ACHN (cell line): ENCODE data around the gene LRRC15.

Experiments used
- DNase-seq: peaks from one replicate; pipeline ENCODE4 v3.0.0-alpha.2; 2015
- in situ Hi-C: cut with HindIII; loops from 2 replicates; pipeline ENCODE4 v1.10.0; 2017; ENCODE audit warnings: low sequenced_read_pairs, low pct_ligation_motif_present, low pct_unique_long_range_greater_than_20kb

Gene LRRC15

DNA sequence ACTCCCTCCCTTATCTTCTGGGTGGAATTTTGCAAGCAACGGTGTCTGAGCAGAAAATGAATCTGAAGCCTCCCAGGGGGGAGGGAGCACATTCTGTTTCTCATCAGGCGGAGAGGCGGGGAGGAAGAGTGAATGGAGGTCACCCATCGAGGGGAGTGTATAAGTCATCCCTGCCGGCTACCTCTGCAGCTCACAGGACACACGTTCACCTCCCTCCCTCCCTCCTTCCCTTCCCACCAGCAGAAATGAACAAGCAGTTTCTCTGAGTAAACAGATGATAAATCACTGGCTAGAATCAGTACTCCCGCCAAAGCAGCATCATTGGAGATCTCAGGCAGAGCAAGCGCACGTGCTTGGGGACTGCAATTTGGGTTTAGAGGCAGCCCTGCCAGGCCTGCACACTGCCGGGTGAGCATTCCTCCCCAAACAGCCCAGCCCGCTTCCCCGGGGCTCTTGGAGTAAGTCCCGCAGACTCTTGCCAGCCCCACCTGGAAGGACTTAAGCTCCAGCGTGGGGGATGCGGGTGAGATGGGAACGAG, 56.7 kb downstream of the LRRC15 start:
- in situ Hi-C loops, result loop anchor here (25.0 kb wide), 1 partner anchor 151 kb away; no protein-coding TSS in a partner anchor
- DNase-seq, result no peak

GRCh38 chr3:194312186-194312742, 57.3 kb downstream of the LRRC15 start:
- in situ Hi-C loops, result loop anchor here (25.0 kb wide), 1 partner anchor 150 kb away; no protein-coding TSS in a partner anchor
- no peak for DNase-seq

DNA sequence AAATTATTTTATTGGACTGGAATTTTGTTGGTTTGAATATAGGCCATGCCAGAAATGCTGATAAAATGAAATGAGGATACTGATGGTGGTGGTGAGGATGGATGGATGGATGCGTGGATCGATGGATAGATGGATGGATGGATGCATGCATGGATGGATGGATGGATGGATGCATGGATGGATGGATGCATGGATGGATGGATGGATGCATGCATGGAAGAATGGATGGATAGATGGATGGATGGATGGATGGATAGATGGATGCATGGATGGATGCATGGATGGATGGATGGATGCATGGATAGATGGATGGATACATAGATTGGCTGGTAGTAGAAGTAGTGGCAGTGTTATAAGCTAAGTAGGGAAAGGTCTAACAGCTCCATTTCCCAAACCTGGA, 58.5 kb downstream of the LRRC15 start:
- in situ Hi-C loops, result loop anchor here (25.0 kb wide), 1 partner anchor 149 kb away; no protein-coding TSS in a partner anchor

DNA sequence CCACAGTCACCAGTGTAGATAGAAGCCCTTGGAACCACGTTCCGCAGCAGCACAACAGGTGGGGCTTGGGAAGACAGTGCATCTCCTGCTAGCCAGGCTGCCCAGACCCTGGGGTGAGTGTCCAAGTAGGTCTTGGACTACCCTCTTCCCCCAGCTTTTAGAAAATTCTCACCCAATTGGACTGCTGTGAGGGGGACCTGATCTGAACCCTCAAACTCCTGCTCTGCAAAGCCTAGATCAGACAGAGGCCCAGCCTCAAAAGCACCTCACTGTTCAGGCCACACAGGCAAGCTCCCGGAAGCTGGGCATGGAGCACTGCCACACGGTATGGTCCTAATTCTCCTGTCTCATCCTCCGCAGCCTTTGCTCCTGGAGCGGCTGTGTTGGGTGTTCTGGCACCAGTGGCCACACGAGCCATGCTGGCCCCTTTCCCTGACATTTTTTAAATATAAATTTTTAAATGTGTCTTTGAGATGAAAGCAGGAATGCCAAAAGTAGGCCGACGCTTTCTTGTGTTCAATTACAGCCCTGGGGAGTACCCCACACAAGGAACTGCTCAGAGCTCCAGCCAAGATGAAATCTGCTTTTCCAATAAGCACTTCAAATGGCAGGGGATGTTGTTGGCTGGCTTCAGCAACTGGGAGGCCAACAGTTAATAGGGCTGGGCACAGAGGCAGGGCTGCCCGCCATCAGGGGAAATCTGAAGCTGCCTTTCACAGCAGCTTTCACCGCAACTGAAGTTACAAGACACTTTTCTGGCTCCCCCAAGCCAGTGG, 59.3 kb downstream of the LRRC15 start:
- in situ Hi-C loops, result loop anchor here (25.0 kb wide), 1 partner anchor 148 kb away; no protein-coding TSS in a partner anchor

More for the DNA sequence above, 58.5 kb downstream of the LRRC15 start:
- DNase-seq, result no peak

GRCh38 chr3:194308601-194309449, 60.7 kb downstream of the LRRC15 start:
- peak; percentile 43 for DNase-seq
- in situ Hi-C loops, result loop anchor here (25.0 kb wide), 1 partner anchor 147 kb away; no protein-coding TSS in a partner anchor

More for the DNA sequence above, 59.3 kb downstream of the LRRC15 start:
- no peak for DNase-seq

DNA sequence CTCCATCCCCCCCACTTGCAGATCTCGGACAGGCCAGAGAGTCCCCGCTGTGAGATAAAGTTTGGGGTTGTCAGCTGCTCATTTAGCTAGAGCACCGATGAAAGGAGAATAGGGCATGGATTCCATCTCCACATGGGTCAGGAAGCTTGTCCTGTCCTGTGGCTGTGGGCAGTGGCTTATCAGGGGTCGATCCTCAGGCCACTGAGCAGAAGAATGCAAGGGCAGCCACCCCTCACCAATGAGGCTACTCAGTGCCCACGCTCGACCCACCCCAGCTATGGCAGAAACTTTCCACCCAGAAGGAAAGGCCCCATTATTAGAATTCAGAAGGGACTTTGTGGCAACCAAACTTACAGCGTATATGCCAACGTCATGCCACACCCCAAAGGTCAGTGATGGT, 61.7 kb downstream of the LRRC15 start:
- no peak for DNase-seq
- in situ Hi-C loops, result loop anchor here (25.0 kb wide), 1 partner anchor 146 kb away; no protein-coding TSS in a partner anchor

GRCh38 chr3:194306771-194307640, 62.5 kb downstream of the LRRC15 start:
- in situ Hi-C loops, result loop anchor here (25.0 kb wide), 1 partner anchor 145 kb away; no protein-coding TSS in a partner anchor
- DNase-seq, result no peak

- DNase-seq, result no peak
- in situ Hi-C loops, result loop anchor here (25.0 kb wide), 1 partner anchor 144 kb away; no protein-coding TSS in a partner anchor
These were observed 63.3 kb downstream of the LRRC15 start for GRCh38 chr3:194306109-194306686.

DNA sequence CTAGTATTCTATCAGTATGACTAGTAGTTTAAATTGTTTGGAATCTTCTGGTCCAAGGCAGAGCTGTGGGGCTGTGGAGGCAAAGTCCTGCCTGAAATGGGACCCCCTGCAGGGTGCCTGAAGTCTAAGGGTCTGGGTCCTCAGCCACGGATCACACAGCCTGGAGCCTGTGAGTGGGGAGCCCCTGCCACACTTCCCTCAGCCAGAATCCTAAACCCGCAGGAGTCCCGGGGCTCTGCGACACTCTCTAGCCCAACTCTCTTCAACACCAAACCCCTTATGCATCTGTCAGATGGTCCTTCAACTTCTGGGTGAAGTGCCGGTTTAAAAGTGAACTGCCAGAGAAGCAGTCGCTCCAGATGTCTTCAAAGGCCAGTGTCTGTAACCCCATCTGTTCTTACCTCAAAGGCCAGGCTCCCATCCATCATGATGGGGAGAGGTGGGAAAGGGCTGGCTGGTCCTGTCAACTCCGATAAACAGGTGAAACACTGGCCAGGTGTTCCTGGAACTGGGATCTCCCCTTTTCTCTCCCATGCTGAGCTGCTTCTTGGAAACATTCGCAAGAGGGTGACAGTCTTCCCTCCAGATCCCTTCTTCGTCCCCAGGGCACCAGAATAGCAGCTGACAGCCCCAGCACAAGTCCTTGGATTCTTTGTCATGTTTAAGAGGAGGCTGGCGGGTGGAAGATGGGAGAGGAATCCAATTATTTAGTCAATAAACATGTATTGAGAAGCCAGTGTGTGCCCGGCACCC, 64.0 kb downstream of the LRRC15 start:
- in situ Hi-C loops, result loop anchor here (25.0 kb wide), 1 partner anchor 143 kb away; no protein-coding TSS in a partner anchor
- DNase-seq, result no peak
